Femur (tissue), 1 donor: ENCODE data around the gene NDST1.
A peak's percentile ranks its signal among the peaks of the same experiment; 100 is the strongest.
"Not testable (repeated sequence)": the region's sequence is repeated elsewhere in the genome, so short reads cannot be mapped to it uniquely, and the experiment has no call there.

Experiments used
- DNase-seq: peaks from one replicate; pipeline ENCODE4 v3.0.0-alpha.2; 2017

Gene NDST1

GRCh38 chr5:150509992-150510391, 2.1 kb downstream of the NDST1 start:
- DNase-seq: no peak

GRCh38 chr5:150510460-150511263, 2.7 kb downstream of the NDST1 start:
- no peak for DNase-seq

- DNase-seq: peak; percentile 75
Observed at GRCh38 chr5:150511578-150512367, 3.8 kb downstream of the NDST1 start.

GRCh38 chr5:150512368-150512747, 4.4 kb downstream of the NDST1 start:
- no peak for DNase-seq

- no peak for DNase-seq
Observed at GRCh38 chr5:150513375-150514309, 5.7 kb downstream of the NDST1 start.

GRCh38 chr5:150514708-150515211, 6.8 kb downstream of the NDST1 start:
- DNase-seq: no peak

- DNase-seq: no peak
Observed at GRCh38 chr5:150515446-150515845, 7.5 kb downstream of the NDST1 start.

GRCh38 chr5:150516011-150516410, 8.1 kb downstream of the NDST1 start:
- DNase-seq: no peak

- DNase-seq: no peak
Observed at GRCh38 chr5:150517272-150518152, 9.6 kb downstream of the NDST1 start.

GRCh38 chr5:150518712-150519559, 11.0 kb downstream of the NDST1 start:
- not testable (repeated sequence) for DNase-seq

- DNase-seq: no peak
Observed at GRCh38 chr5:150519560-150519945, 11.6 kb downstream of the NDST1 start.

GRCh38 chr5:150519978-150520377, 12.0 kb downstream of the NDST1 start:
- no peak for DNase-seq

GRCh38 chr5:150520747-150521521, 13.0 kb downstream of the NDST1 start:
- DNase-seq: no peak

- no peak for DNase-seq
Observed at GRCh38 chr5:150521522-150521817, 13.5 kb downstream of the NDST1 start.

- no peak for DNase-seq
Observed at GRCh38 chr5:150521939-150522503, 14.1 kb downstream of the NDST1 start.

GRCh38 chr5:150522504-150523414, 14.8 kb downstream of the NDST1 start:
- no peak for DNase-seq

GRCh38 chr5:150523472-150524350, 15.8 kb downstream of the NDST1 start:
- DNase-seq: peak; percentile 61

- no peak for DNase-seq
Observed at GRCh38 chr5:150525163-150525562, 17.2 kb downstream of the NDST1 start.
